Vagina (tissue), 2 donors: ENCODE results near the gene SIRPD. TPM values are rescaled to one million over a fixed set of nuclear protein-coding genes. Genes with fewer than 3 reads are reported as not detected.

Experiments used
- DNase-seq, 2 donors: peaks; one replicate each; pipeline ENCODE4 v3.0.0-alpha.2; 2017; ENCODE audit errors: extremely low spot score in 2 of 2
- H3K27ac ChIP-seq: fragments of 200-600 bp; sonication (generic); one replicate; pipeline ENCODE4 v1.5.1; 2019
- H3K27me3 ChIP-seq: fragments of 200-600 bp; sonication (generic); one replicate; pipeline ENCODE4 v1.5.1; 2019
- H3K36me3 ChIP-seq, 2 donors: fragments of 200-600 bp; sonication (generic); one replicate each; pipeline ENCODE4 v1.5.1; 2017 to 2019
- H3K4me1 ChIP-seq: fragments of 200-600 bp; sonication (generic); one replicate; pipeline ENCODE4 v1.5.1; 2019
- H3K4me3 ChIP-seq, 2 donors: fragments of 200-600 bp; sonication (generic); 1 replicate in 1 of 2; 2 replicates in 1 of 2; pipeline ENCODE4 v1.5.1; 2016 to 2019
- H3K9me3 ChIP-seq: fragments of 200-600 bp; sonication (generic); one replicate; pipeline ENCODE4 v1.5.1; 2019
- CTCF ChIP-seq, 3 experiments: fragments of 450-650 bp in 2 of 3; fragments of 200-600 bp in 1 of 3; sonication (generic) in 1 of 3; IDR thresholded peaks; one replicate each; pipeline ENCODE4 v1.5.1; 2017 to 2019; ENCODE audit warnings: antibody characterized with exemption in 3 of 3, mild to moderate bottlenecking in 2 of 3, moderate library complexity in 2 of 3
- POLR2A ChIP-seq, 2 donors: fragments of 450-650 bp; IDR thresholded peaks; one replicate each; pipeline ENCODE4 v1.6.1; 2017; ENCODE audit warnings: antibody characterized with exemption in 2 of 2, mild to moderate bottlenecking in 2 of 2, moderate library complexity in 2 of 2
- POLR2AphosphoS5 ChIP-seq, 2 donors: sonication (generic); formaldehyde crosslinking; IDR thresholded peaks; one replicate each; pipeline ENCODE4 v1.9.0; 2017; ENCODE audit warnings: antibody characterized with exemption in 2 of 2, mild to moderate bottlenecking in 2 of 2, low read depth in 1 of 2; ENCODE audit not compliant: insufficient read depth in 1 of 2
- intact Hi-C: fragments of 100-400 bp; cut with DNase I; formaldehyde crosslinking; loops from one replicate; pipeline ENCODE4 v1.15.1; 2023
- total RNA-seq: library from RNA; depleted of rRNA; stranded (reverse); fragments of >200 nt; gene quantifications from one replicate; pipeline ENCODE4 v1.2.3, GENCODE V29; 2016

SIRPD gene
- total RNA-seq, 1 donor from 2014 or later, result not detected

GRCh38 chr20:1569415-1569881 lies 11.9 kb upstream of the SIRPD start:
- no peak overlapping the region for H3K4me3 ChIP-seq
- intact Hi-C loops, result no loop called here
- H3K27ac ChIP-seq, result no peak overlapping the region
- no peaks in the 10 kb centered on the region for H3K9me3 ChIP-seq
- TF ChIP-seq CTCF (IDR thresholded peaks at IDR 0.05), result no peak
- TF ChIP-seq POLR2A (IDR thresholded peaks at IDR 0.05), result no peak
- no peak for TF ChIP-seq POLR2AphosphoS5 (IDR thresholded peaks at IDR 0.05; ENCODE audit: insufficient read depth in 1 of 2, low read depth in 1 of 2)
- H3K36me3 ChIP-seq, result no peaks in the 10 kb centered on the region
- H3K4me1 ChIP-seq, result no peaks in the 10 kb centered on the region
- no peak for DNase-seq
- H3K27me3 ChIP-seq, result no peaks in the 10 kb centered on the region

DNA sequence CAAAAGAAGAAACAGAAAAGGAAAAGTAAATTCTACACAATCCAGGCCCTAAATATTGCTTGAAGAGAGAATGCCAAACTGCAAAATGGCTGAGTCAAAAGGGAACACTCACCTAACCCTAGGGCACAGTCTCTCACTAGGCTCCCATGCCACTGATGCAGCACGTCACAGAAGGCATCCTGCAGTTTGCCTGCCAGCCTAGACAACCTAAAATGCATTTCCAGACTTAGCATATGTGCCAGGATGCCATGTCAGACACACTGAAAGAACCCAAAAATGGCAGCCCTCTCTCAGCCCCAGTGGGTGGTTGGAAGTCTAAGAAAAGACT lies 10.6 kb upstream of the SIRPD start:
- Histone ChIP-seq H3K36me3 (no peaks in the 10 kb centered on the region), H3K27ac (no peak overlapping the region), H3K9me3 (no peaks in the 10 kb centered on the region), H3K4me3 (no peak overlapping the region), H3K27me3 (no peaks in the 10 kb centered on the region), H3K4me1 (no peaks in the 10 kb centered on the region)
- intact Hi-C loops, result no loop called here
- DNase-seq, result no peak
- TF ChIP-seq POLR2A (IDR thresholded peaks at IDR 0.05) (no peak), CTCF (IDR thresholded peaks at IDR 0.05) (no peak), POLR2AphosphoS5 (IDR thresholded peaks at IDR 0.05; ENCODE audit: insufficient read depth in 1 of 2, low read depth in 1 of 2) (no peak)

GRCh38 chr20:1567392-1568162 lies 10.1 kb upstream of the SIRPD start:
- no peaks in the 10 kb centered on the region for H3K4me1 ChIP-seq
- intact Hi-C loops, result no loop called here
- no peak for DNase-seq
- H3K36me3 ChIP-seq, result no peaks in the 10 kb centered on the region
- no peaks in the 10 kb centered on the region for H3K27me3 ChIP-seq
- no peak for TF ChIP-seq POLR2AphosphoS5 (IDR thresholded peaks at IDR 0.05; ENCODE audit: insufficient read depth in 1 of 2, low read depth in 1 of 2)
- H3K9me3 ChIP-seq, result no peaks in the 10 kb centered on the region
- no peak overlapping the region for H3K27ac ChIP-seq
- H3K4me3 ChIP-seq, result no peak overlapping the region

DNA sequence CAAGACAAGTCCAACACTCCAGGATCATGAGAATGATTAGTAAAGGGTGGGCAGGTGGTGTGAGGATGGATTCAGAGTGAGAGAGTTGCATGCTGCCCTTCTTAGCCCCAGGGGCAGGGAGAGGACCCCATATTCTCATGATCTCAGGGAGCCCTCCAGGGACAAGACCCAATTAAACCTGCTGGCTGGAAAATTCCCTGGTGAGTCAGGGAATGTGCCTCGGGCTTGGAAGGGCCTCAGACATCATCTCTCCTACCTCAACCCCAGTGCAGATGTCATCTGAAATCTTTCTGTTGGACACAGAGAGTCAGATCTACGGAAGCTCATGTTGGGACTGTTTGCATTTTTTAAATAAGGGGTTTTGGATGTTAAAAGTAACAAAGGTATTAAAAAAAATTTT lies 9.2 kb upstream of the SIRPD start:
- DNase-seq, result no peak
- no peak overlapping the region for H3K4me3 ChIP-seq
- H3K4me1 ChIP-seq, result no peaks in the 10 kb centered on the region
- TF ChIP-seq POLR2AphosphoS5 (IDR thresholded peaks at IDR 0.05; ENCODE audit: insufficient read depth in 1 of 2, low read depth in 1 of 2) (no peak), POLR2A (IDR thresholded peaks at IDR 0.05) (no peak), CTCF (IDR thresholded peaks at IDR 0.05) (no peak)
- intact Hi-C loops, result no loop called here
- no peak overlapping the region for H3K27ac ChIP-seq
- no peaks in the 10 kb centered on the region for H3K27me3 ChIP-seq
- no peaks in the 10 kb centered on the region for H3K9me3 ChIP-seq
- H3K36me3 ChIP-seq, result no peaks in the 10 kb centered on the region

GRCh38 chr20:1565461-1565860 lies 8.0 kb upstream of the SIRPD start:
- Histone ChIP-seq H3K4me3 (no peak overlapping the region), H3K4me1 (no peaks in the 10 kb centered on the region), H3K27me3 (no peaks in the 10 kb centered on the region), H3K9me3 (no peaks in the 10 kb centered on the region), H3K27ac (no peak overlapping the region), H3K36me3 (no peaks in the 10 kb centered on the region)
- TF ChIP-seq CTCF (IDR thresholded peaks at IDR 0.05) (no peak), POLR2AphosphoS5 (IDR thresholded peaks at IDR 0.05; ENCODE audit: insufficient read depth in 1 of 2, low read depth in 1 of 2) (no peak), POLR2A (IDR thresholded peaks at IDR 0.05) (no peak)
- intact Hi-C loops, result no loop called here
- DNase-seq, result no peak
